CD4-positive, alpha-beta T cell (primary cell): ENCODE measurements around the gene IFNW1. TPM values are rescaled to one million over a fixed set of nuclear protein-coding genes. Genes with fewer than 3 reads are reported as not detected.

Source experiments
- ATAC-seq: fragments of 200-7000 bp; cut with Tn5 transposase; one replicate; pipeline ENCODE4 v1.10.0; 2022; ENCODE audit warnings: mild to moderate bottlenecking; ENCODE audit not compliant: poor library complexity
- CTCF ChIA-PET: fragments of 350-600 bp; sonication (Branson Sonifier 250); formaldehyde crosslinking; loops from one replicate; lab custom pipeline; 2021; ENCODE audit warnings: antibody characterized with exemption, inconsistent platforms; lab: Charles Lee
- POLR2A ChIA-PET: fragments of 350-600 bp; sonication (Branson Sonifier 250); formaldehyde crosslinking; loops from one replicate; lab custom pipeline; 2021; ENCODE audit warnings: antibody characterized with exemption, inconsistent platforms; lab: Charles Lee
- DNase-seq, 14 experiments: peaks; one replicate each; pipeline ENCODE4 v3.0.0-alpha.2; 2013 to 2020; ENCODE audit warnings: mixed read lengths in 2 of 14
- H3K27ac ChIP-seq, 2 donors: one replicate each; pipeline versions ENCODE4 v1.5.1 to v1.7.0; 2013; ENCODE audit warnings: low read length in 2 of 2, low read depth in 1 of 2, mild to moderate bottlenecking in 1 of 2
- H3K27me3 ChIP-seq, 2 experiments: 1 replicate in 1 of 2; 2 replicates in 1 of 2; pipeline versions ENCODE4 v1.6.1 to v1.7.0; 2013; ENCODE audit warnings: low read length in 2 of 2, control low read depth in 1 of 2, mild to moderate bottlenecking in 1 of 2, moderate library complexity in 1 of 2; ENCODE audit not compliant: insufficient read depth in 2 of 2, control insufficient read depth in 1 of 2
- H3K36me3 ChIP-seq: one replicate; pipeline ENCODE4 v1.6.1; 2013; ENCODE audit warnings: low read length, control low read depth; ENCODE audit not compliant: insufficient read depth
- H3K4me1 ChIP-seq: one replicate; pipeline ENCODE4 v1.6.1; 2013; ENCODE audit warnings: low read length, control low read depth; ENCODE audit not compliant: insufficient read depth
- H3K4me3 ChIP-seq: one replicate; pipeline ENCODE4 v1.5.1; 2013; ENCODE audit warnings: mild to moderate bottlenecking, low read length, moderate library complexity
- H3K9me3 ChIP-seq, 2 experiments: 1 replicate in 1 of 2; 2 replicates in 1 of 2; pipeline versions ENCODE4 v1.6.1 to v1.7.0; 2013; ENCODE audit warnings: low read length in 2 of 2, mild to moderate bottlenecking in 2 of 2, control low read depth in 1 of 2, moderate library complexity in 1 of 2; ENCODE audit not compliant: control insufficient read depth in 1 of 2, insufficient read depth in 1 of 2
- H3K27ac Mint-ChIP-seq: one replicate; pipeline ENCODE4 v1.8.0; 2020; ENCODE audit warnings: mixed read lengths
- H3K27me3 Mint-ChIP-seq: one replicate; pipeline ENCODE4 v1.8.0; 2021; ENCODE audit warnings: mixed read lengths
- H3K36me3 Mint-ChIP-seq: one replicate; pipeline ENCODE4 v1.8.0; 2021; ENCODE audit warnings: low read depth, mixed read lengths
- H3K4me1 Mint-ChIP-seq: one replicate; pipeline ENCODE4 v1.8.0; 2021; ENCODE audit warnings: low read depth, mixed read lengths
- H3K4me3 Mint-ChIP-seq: one replicate; pipeline ENCODE4 v1.8.0; 2020; ENCODE audit warnings: mild to moderate bottlenecking, mixed read lengths
- H3K9me3 Mint-ChIP-seq: one replicate; pipeline ENCODE4 v1.8.0; 2020; ENCODE audit warnings: mixed read lengths
- CTCF ChIP-seq: fragments of 200-600 bp; IDR thresholded peaks from one replicate; pipeline ENCODE4 v1.8.0; 2022; ENCODE audit warnings: antibody characterized with exemption, mild to moderate bottlenecking
- intact Hi-C, 2 experiments: fragments of 100-400 bp; cut with DNase I in 1 of 2; cut with micrococcal nuclease in 1 of 2; formaldehyde crosslinking; loops; one replicate each; pipeline versions ENCODE4 v1.15.1 to v1.9.0; 2023 to 2025; cut with DNase I, micrococcal nuclease
- total RNA-seq, 174 experiments: library from RNA in 2 of 174; stranded (reverse) in 2 of 174; gene quantifications; one replicate each; pipeline ENCODE4 v1.2.3 and lab custom pipeline; 2021 to 2026

Gene IFNW1
- total RNA-seq, 2 experiments from 2014 or later: not detected

- Histone ChIP-seq H3K4me1 (no peaks in the 10 kb centered on the region), H3K4me3 (no peak overlapping the region), H3K36me3 (no peaks in the 10 kb centered on the region), H3K27me3 (no peaks in the 10 kb centered on the region), H3K9me3 (no peaks in the 10 kb centered on the region), H3K27ac (no peak overlapping the region)
- Mint-ChIP-seq H3K27me3 (peaks cover 6% of the 10 kb centered on the region), H3K4me3 (no peak overlapping the region), H3K36me3 (no peaks in the 10 kb centered on the region), H3K9me3 (no peaks in the 10 kb centered on the region), H3K4me1 (peaks cover 29% of the 10 kb centered on the region), H3K27ac (no peak overlapping the region)
- no peak for TF ChIP-seq CTCF
- CTCF ChIA-PET: no interaction called here
- DNase-seq: no peak
- ATAC-seq: no peak
- POLR2A ChIA-PET: no interaction called here
- intact Hi-C loops: no loop called here
Measured at GRCh38 chr9:21165516-21165915, 23.9 kb upstream of the IFNW1 start.

GRCh38 chr9:21160178-21160577, 18.5 kb upstream of the IFNW1 start:
- Mint-ChIP-seq H3K36me3 (no peaks in the 10 kb centered on the region), H3K27ac (no peak overlapping the region), H3K4me1 (peaks cover 45% of the 10 kb centered on the region), H3K4me3 (peak overlapping the region; percentile 50), H3K27me3 (no peaks in the 10 kb centered on the region), H3K9me3 (no peaks in the 10 kb centered on the region)
- intact Hi-C loops: no loop called here
- Histone ChIP-seq H3K27me3 (no peaks in the 10 kb centered on the region), H3K9me3 (no peaks in the 10 kb centered on the region), H3K27ac (no peak overlapping the region), H3K4me1 (no peaks in the 10 kb centered on the region), H3K36me3 (no peaks in the 10 kb centered on the region), H3K4me3 (no peak overlapping the region)
- no peak for TF ChIP-seq CTCF
- ChIA-PET POLR2A (no interaction called here), CTCF (no interaction called here)
- ATAC-seq (no peak), DNase-seq (peak in 6 of 14 experiments; percentile 5 to 81 (median 38))

- no peaks in the 10 kb centered on the region for H3K27me3 Mint-ChIP-seq
- no peaks in the 10 kb centered on the region for H3K36me3 Mint-ChIP-seq
- H3K27me3 ChIP-seq: no peaks in the 10 kb centered on the region
- no peak overlapping the region for H3K4me3 ChIP-seq
- ATAC-seq: no peak
- no peaks in the 10 kb centered on the region for H3K36me3 ChIP-seq
- no peak for TF ChIP-seq CTCF
- ChIA-PET POLR2A (no interaction called here), CTCF (no interaction called here)
- no peak overlapping the region for H3K27ac Mint-ChIP-seq
- H3K9me3 ChIP-seq: no peaks in the 10 kb centered on the region
- H3K27ac ChIP-seq: no peak overlapping the region
- intact Hi-C loops: no loop called here
- peaks cover 15% of the 10 kb centered on the region for H3K4me1 Mint-ChIP-seq
- DNase-seq: no peak
- H3K9me3 Mint-ChIP-seq: no peaks in the 10 kb centered on the region
- no peaks in the 10 kb centered on the region for H3K4me1 ChIP-seq
- H3K4me3 Mint-ChIP-seq: no peak overlapping the region
Measured at GRCh38 chr9:21155501-21155900, 13.9 kb upstream of the IFNW1 start.
